Upper lobe of right lung (tissue), 1 donor: ENCODE measurements around the gene ASB8. TPM values are rescaled to one million over a fixed set of nuclear protein-coding genes. Genes with fewer than 3 reads are reported as not detected.

Experiments
- ATAC-seq: fragments of 200-7000 bp; cut with Tn5 transposase; one replicate; pipeline ENCODE4 v1.9.1; 2020; ENCODE audit warnings: mild to moderate bottlenecking, moderate library complexity
- DNase-seq: peaks from one replicate; pipeline ENCODE4 v3.0.0-alpha.2; 2020
- H3K27ac ChIP-seq: fragments of 200-600 bp; one replicate; pipeline ENCODE4 v1.8.0; 2022
- H3K27me3 ChIP-seq: fragments of 200-600 bp; one replicate; pipeline ENCODE4 v1.8.0; 2022; ENCODE audit warnings: mild to moderate bottlenecking
- H3K36me3 ChIP-seq: fragments of 200-600 bp; one replicate; pipeline ENCODE4 v1.8.0; 2022
- H3K4me1 ChIP-seq: fragments of 200-600 bp; one replicate; pipeline ENCODE4 v1.8.0; 2022
- H3K4me3 ChIP-seq: fragments of 200-600 bp; one replicate; pipeline ENCODE4 v1.8.0; 2022; ENCODE audit warnings: mild to moderate bottlenecking
- H3K9me3 ChIP-seq: fragments of 200-600 bp; one replicate; pipeline ENCODE4 v1.8.0; 2022
- CTCF ChIP-seq: fragments of 200-600 bp; IDR thresholded peaks from one replicate; pipeline ENCODE4 v1.8.0; 2022; ENCODE audit warnings: antibody characterized with exemption
- intact Hi-C: fragments of 100-400 bp; cut with DNase I; formaldehyde crosslinking; loops from one replicate; pipeline ENCODE4 v1.11.0; 2022
- total RNA-seq: library from RNA; stranded (reverse); fragmentation: NEBNext Ultra II Directional; extraction: Animal tissue kit (Norgen Biotek cat#: 25700); gene quantifications from one replicate; pipeline ENCODE4 v1.2.1, GENCODE V29; 2021
- donor health status: DM: no; HTN: yes; CAD: no; lungs with severe emphysema.

ASB8 gene
- total RNA-seq, 1 donor from 2014 or later = 34.5 TPM

- no peaks in the 10 kb centered on the region for H3K36me3 ChIP-seq
- H3K9me3 ChIP-seq = no peaks in the 10 kb centered on the region
- H3K27me3 ChIP-seq = peaks cover 19% of the 10 kb centered on the region
- peaks cover 5% of the 10 kb centered on the region for H3K4me1 ChIP-seq
- H3K27ac ChIP-seq = no peak overlapping the region
- DNase-seq (no peak), ATAC-seq (no peak)
- H3K4me3 ChIP-seq = no peak overlapping the region
- intact Hi-C loops = no loop called here
- no peak for TF ChIP-seq CTCF
Observed at GRCh38 chr12:48187916-48188695, 30.8 kb upstream of the ASB8 start.

- H3K27ac ChIP-seq = no peak overlapping the region
- DNase-seq = no peak
- no peak for ATAC-seq
- intact Hi-C loops = no loop called here
- H3K27me3 ChIP-seq = peaks cover 43% of the 10 kb centered on the region
- TF ChIP-seq CTCF = no peak
- H3K36me3 ChIP-seq = no peaks in the 10 kb centered on the region
- H3K4me3 ChIP-seq = no peak overlapping the region
- H3K9me3 ChIP-seq = no peaks in the 10 kb centered on the region
- peaks cover 8% of the 10 kb centered on the region for H3K4me1 ChIP-seq
Observed at GRCh38 chr12:48185181-48185919, 28.0 kb upstream of the ASB8 start.

GRCh38 chr12:48184549-48184922, 27.2 kb upstream of the ASB8 start:
- peaks cover 50% of the 10 kb centered on the region for H3K27me3 ChIP-seq
- DNase-seq (no peak), ATAC-seq (peak; percentile 2)
- TF ChIP-seq CTCF = no peak
- H3K36me3 ChIP-seq = no peaks in the 10 kb centered on the region
- intact Hi-C loops = no loop called here
- peaks cover 8% of the 10 kb centered on the region for H3K4me1 ChIP-seq
- H3K4me3 ChIP-seq = peak overlapping the region; percentile 49
- no peaks in the 10 kb centered on the region for H3K9me3 ChIP-seq
- no peak overlapping the region for H3K27ac ChIP-seq

- intact Hi-C loops = no loop called here
- DNase-seq = no peak
Observed at GRCh38 chr12:48183876-48184548, 26.7 kb upstream of the ASB8 start.

More at GRCh38 chr12:48183876-48184548, 26.7 kb upstream of the ASB8 start:
- ATAC-seq = peak; percentile 27
- no peaks in the 10 kb centered on the region for H3K9me3 ChIP-seq
- H3K27me3 ChIP-seq = peaks cover 50% of the 10 kb centered on the region
- H3K4me1 ChIP-seq = peaks cover 8% of the 10 kb centered on the region
- no peak for TF ChIP-seq CTCF
- peak overlapping the region; percentile 49 for H3K4me3 ChIP-seq
- H3K27ac ChIP-seq = no peak overlapping the region
- no peaks in the 10 kb centered on the region for H3K36me3 ChIP-seq
